Nephron progenitor cell (in vitro differentiated cells): ENCODE measurements around the gene MZF1.

Experiments
- DNase-seq: peaks from one replicate; pipeline ENCODE4 v3.0.0; 2021
- H3K27ac Mint-ChIP-seq: 2 replicates; pipeline ENCODE4 v1.8.0; 2021; ENCODE audit warnings: mild to moderate bottlenecking, moderate library complexity, mixed read lengths
- H3K27me3 Mint-ChIP-seq: 2 replicates; pipeline ENCODE4 v1.8.0; 2021; ENCODE audit warnings: mild to moderate bottlenecking, low read depth, mixed read lengths; ENCODE audit not compliant: poor library complexity
- H3K36me3 Mint-ChIP-seq: 2 replicates; pipeline ENCODE4 v1.8.0; 2021; ENCODE audit warnings: low read depth, mixed read lengths
- H3K4me1 Mint-ChIP-seq: 2 replicates; pipeline ENCODE4 v1.8.0; 2021; ENCODE audit warnings: mixed read lengths
- H3K4me3 Mint-ChIP-seq: 2 replicates; pipeline ENCODE4 v1.8.0; 2021; ENCODE audit warnings: mild to moderate bottlenecking, moderate library complexity, mixed read lengths
- H3K9me3 Mint-ChIP-seq: 2 replicates; pipeline ENCODE4 v1.8.0; 2021; ENCODE audit warnings: mild to moderate bottlenecking, moderate library complexity, mixed read lengths
- CTCF ChIP-seq: fragments of 200-600 bp; sonication (generic); IDR thresholded peaks from 2 replicates; pipeline ENCODE4 v1.5.0; 2021; ENCODE audit warnings: antibody characterized with exemption

MZF1 gene

GRCh38 chr19:58559275-58560006, 13.7 kb downstream of the MZF1 start:
- Mint-ChIP-seq H3K9me3 (no peaks in the 10 kb centered on the region), H3K36me3 (peaks cover 18% of the 10 kb centered on the region), H3K27me3 (peaks cover 10% of the 10 kb centered on the region), H3K4me3 (peak overlapping the region; percentile 99), H3K27ac (peak overlapping the region; percentile 100), H3K4me1 (peaks cover 65% of the 10 kb centered on the region)
- TF ChIP-seq CTCF: no peak
- peak; percentile 87 for DNase-seq

- H3K27me3 Mint-ChIP-seq: peaks cover 8% of the 10 kb centered on the region
- peak overlapping the region; percentile 99 for H3K4me3 Mint-ChIP-seq
- no peak for TF ChIP-seq CTCF
- H3K36me3 Mint-ChIP-seq: peaks cover 14% of the 10 kb centered on the region
- no peaks in the 10 kb centered on the region for H3K9me3 Mint-ChIP-seq
- peaks cover 65% of the 10 kb centered on the region for H3K4me1 Mint-ChIP-seq
- H3K27ac Mint-ChIP-seq: peak overlapping the region; percentile 100
- DNase-seq: peak; percentile 100
These were observed 14.4 kb downstream of the MZF1 start for GRCh38 chr19:58558623-58559274.

GRCh38 chr19:58558066-58558622, 15.0 kb downstream of the MZF1 start, which contains the start of gene UBE2M:
Gene UBE2M (minus strand): TSS chr19:58558611. CDS start chr19:58558381, 230 bp downstream.
- Mint-ChIP-seq H3K4me1 (peaks cover 64% of the 10 kb centered on the region), H3K27me3 (peaks cover 7% of the 10 kb centered on the region), H3K27ac (peak within 1 kb of the TSS; percentile 100), H3K9me3 (no peaks in the 10 kb centered on the region), H3K4me3 (peak within 1 kb of the TSS; percentile 99), H3K36me3 (peaks cover 13% of the 10 kb centered on the region)
- TF ChIP-seq CTCF: no peak
- peak; percentile 79 for DNase-seq

- peaks cover 7% of the 10 kb centered on the region for H3K27me3 Mint-ChIP-seq
- no peak for DNase-seq
These were observed 15.7 kb downstream of the MZF1 start for GRCh38 chr19:58557221-58558065.

More at GRCh38 chr19:58557221-58558065, 15.7 kb downstream of the MZF1 start:
- H3K27ac Mint-ChIP-seq: peak overlapping the region; percentile 99
- H3K36me3 Mint-ChIP-seq: peaks cover 19% of the 10 kb centered on the region
- H3K4me3 Mint-ChIP-seq: peak overlapping the region; percentile 99
- peaks cover 70% of the 10 kb centered on the region for H3K4me1 Mint-ChIP-seq
- H3K9me3 Mint-ChIP-seq: no peaks in the 10 kb centered on the region
- TF ChIP-seq CTCF: no peak
